Measurements from ENCODE around the gene LCN6. TPM values are rescaled to one million over a fixed set of nuclear protein-coding genes. Genes with fewer than 3 reads are reported as not detected.

LCN6 gene
- total and polyA plus RNA-seq, 2 of the 4 experiments (the other 2 are of a cell fraction): not detected

- Histone ChIP-seq H3K27ac (ENCODE audit: insufficient read depth, low read length) (no peak overlapping the region), H4K91ac (ENCODE audit: insufficient read depth, low read depth, low read length) (no peak overlapping the region), H2AFZ (replicated peaks; ENCODE audit: low read length, poor library complexity) (no peak overlapping the region), H2BK120ac (ENCODE audit: low read depth, low read length) (no peak overlapping the region), H3K18ac (ENCODE audit: low read depth, low read length) (no peak overlapping the region), H2BK15ac (ENCODE audit: low read depth, low read length) (no peak overlapping the region), H3K14ac (replicated peaks; ENCODE audit: low read depth, low read length) (no peak overlapping the region), H4K8ac (ENCODE audit: low read depth in 2 of 2, low read length in 2 of 2) (no peak overlapping the region), H3K27me3 (ENCODE audit: control insufficient read depth, insufficient read depth, low read length) (peaks cover 37% of the 10 kb centered on the region; the same call in 1 of the 2 replicates), H2AK9ac (replicated peaks; ENCODE audit: low read depth, low read length, poor library complexity) (no peak overlapping the region), H3K23ac (ENCODE audit: low read depth, low read length) (no peak overlapping the region), H3K9ac (ENCODE audit: low read depth, low read length) (no peak overlapping the region), H3K36me3 (ENCODE audit: control insufficient read depth, insufficient read depth, low read length) (no peaks in the 10 kb centered on the region), H3K4me2 (ENCODE audit: low read depth, low read length) (no peak overlapping the region), H4K5ac (ENCODE audit: low read depth, low read length) (no peak overlapping the region), H3K9me3 (ENCODE audit: control insufficient read depth, insufficient read depth, low read length) (no peaks in the 10 kb centered on the region), H3K4me1 (ENCODE audit: control insufficient read depth, insufficient read depth, low read length) (no peaks in the 10 kb centered on the region), H2AK5ac (ENCODE audit: low read depth, low read length) (no peak overlapping the region), H3K9me1 (ENCODE audit: insufficient read depth, low read length) (no peaks in the 10 kb centered on the region), H3K79me1 (ENCODE audit: low read depth in 1 of 2, low read length in 2 of 2) (no peaks in the 10 kb centered on the region), H2BK20ac (ENCODE audit: low read depth, low read length) (no peak overlapping the region), H3K4me3 (ENCODE audit: insufficient read depth, low read depth, low read length) (no peak overlapping the region), H3K4ac (ENCODE audit: low read depth, low read length) (no peak overlapping the region), H2BK5ac (ENCODE audit: low read depth, low read length, poor library complexity, severe bottlenecking) (no peak overlapping the region), H3K56ac (ENCODE audit: extremely low read depth, insufficient read depth, low read length) (no peak overlapping the region), H4K20me1 (ENCODE audit: insufficient read depth, low read length) (no peaks in the 10 kb centered on the region; the same call in 1 of the 2 replicates)
- POLR2A ChIA-PET (ENCODE audit: unreplicated experiment): no interaction called here
- WGBS, 2 experiments (ENCODE audit: extremely low coverage in 2 of 2, insufficient read length in 1 of 2): no CpG with 5 or more reads among the region's 18 CpGs
- no TSS peak for BruUV-seq (replicated peaks)
- intact Hi-C loops (cut with micrococcal nuclease) (no loop called here), dilution Hi-C loops (cut with HindIII; ENCODE audit: low sequenced_read_pairs, unreplicated experiment) (no loop called here), in situ Hi-C loops (cut with MboI; ENCODE audit: low sequenced_read_pairs) (no loop called here)
- TF ChIP-seq MAZ (IDR thresholded peaks at IDR 0.05; ENCODE audit: borderline replicate concordance, low read depth, low read length): no peak
- no peak for TF ChIP-seq POLR2A (IDR thresholded peaks at IDR 0.05; ENCODE audit: low read depth, low read length)
- no peak for TF ChIP-seq NFE2L2 (IDR thresholded peaks at IDR 0.05; ENCODE audit: low read depth, low read length)
- no peak for TF ChIP-seq MAFK (IDR thresholded peaks at IDR 0.05; ENCODE audit: low read depth, low read length)
- no peak for TF ChIP-seq MXI1 (IDR thresholded peaks at IDR 0.05; ENCODE audit: borderline replicate concordance, low read depth, low read length)
- no peak for TF ChIP-seq USF2 (IDR thresholded peaks at IDR 0.05; ENCODE audit: low read depth, low read length)
- no peak for TF ChIP-seq CEBPB (IDR thresholded peaks at IDR 0.05; ENCODE audit: low read depth, low read length)
- no peak for TF ChIP-seq FOS (IDR thresholded peaks at IDR 0.05; ENCODE audit: low read depth, low read length)
- no peak for TF ChIP-seq RCOR1 (IDR thresholded peaks at IDR 0.05; ENCODE audit: insufficient replicate concordance, low read length)
- TF ChIP-seq CHD1 (IDR thresholded peaks at IDR 0.05; ENCODE audit: low read depth, low read length): no peak
- TF ChIP-seq RFX5 (IDR thresholded peaks at IDR 0.05; ENCODE audit: low read depth, low read length): no peak
- no peak for TF ChIP-seq RAD21 (IDR thresholded peaks at IDR 0.05; ENCODE audit: low read length)
- TF ChIP-seq SMC3 (IDR thresholded peaks at IDR 0.05; ENCODE audit: low read depth, low read length): no peak
- no peak for TF ChIP-seq BHLHE40 (IDR thresholded peaks at IDR 0.05; ENCODE audit: low read depth, low read length)
- no peak for TF ChIP-seq ELK1 (IDR thresholded peaks at IDR 0.05; ENCODE audit: borderline replicate concordance, low read depth, low read length)
- no peak for DNase-seq
- CTCF ChIA-PET: no interaction called here
- ATAC-seq (ENCODE audit: low read depth): no peak
Measured at GRCh38 chr9:136746621-136747020, 1.7 kb downstream of the LCN6 start.

All from IMR-90 (cell line).